ENCODE data around the gene CAPN14. TPM values are rescaled to one million over a fixed set of nuclear protein-coding genes. Genes with fewer than 3 reads are reported as not detected.

Gene CAPN14
- total RNA-seq, 4 donors from 2014 or later, result under 0.01 to 0.29 (median 0.14) TPM; not detected in 1

DNA sequence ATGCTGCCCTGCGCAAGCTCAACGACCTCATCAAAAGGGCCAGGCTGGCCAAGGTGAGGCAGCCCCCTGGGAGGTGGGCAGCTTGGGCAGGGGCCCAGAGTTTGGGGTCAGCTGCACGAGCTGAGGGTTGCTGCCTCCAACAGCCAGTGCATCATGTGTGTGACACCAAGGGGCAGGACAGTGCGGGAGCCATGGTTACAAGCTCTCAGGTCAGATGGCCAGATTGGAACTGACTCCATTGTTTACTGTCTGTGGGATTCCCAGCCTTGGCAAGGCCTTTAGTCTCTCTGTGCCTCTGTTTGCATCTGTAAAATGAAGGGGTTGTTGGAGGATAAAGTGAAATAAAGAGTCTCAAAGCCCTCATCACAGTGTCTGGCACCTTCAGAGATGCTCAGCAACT is 43.6 kb upstream of the CAPN14 start:
- intact Hi-C loops (cut with DNase I; ENCODE audit: low total_unique reads), result no loop called here
- Histone ChIP-seq H3K27ac (no peak overlapping the region), H3K27me3 (no peaks in the 10 kb centered on the region), H3K9me3 (no peaks in the 10 kb centered on the region), H3K4me1 (no peaks in the 10 kb centered on the region), H3K36me3 (no peaks in the 10 kb centered on the region), H3K4me3 (no peak overlapping the region)
- TF ChIP-seq, protein P1, sequence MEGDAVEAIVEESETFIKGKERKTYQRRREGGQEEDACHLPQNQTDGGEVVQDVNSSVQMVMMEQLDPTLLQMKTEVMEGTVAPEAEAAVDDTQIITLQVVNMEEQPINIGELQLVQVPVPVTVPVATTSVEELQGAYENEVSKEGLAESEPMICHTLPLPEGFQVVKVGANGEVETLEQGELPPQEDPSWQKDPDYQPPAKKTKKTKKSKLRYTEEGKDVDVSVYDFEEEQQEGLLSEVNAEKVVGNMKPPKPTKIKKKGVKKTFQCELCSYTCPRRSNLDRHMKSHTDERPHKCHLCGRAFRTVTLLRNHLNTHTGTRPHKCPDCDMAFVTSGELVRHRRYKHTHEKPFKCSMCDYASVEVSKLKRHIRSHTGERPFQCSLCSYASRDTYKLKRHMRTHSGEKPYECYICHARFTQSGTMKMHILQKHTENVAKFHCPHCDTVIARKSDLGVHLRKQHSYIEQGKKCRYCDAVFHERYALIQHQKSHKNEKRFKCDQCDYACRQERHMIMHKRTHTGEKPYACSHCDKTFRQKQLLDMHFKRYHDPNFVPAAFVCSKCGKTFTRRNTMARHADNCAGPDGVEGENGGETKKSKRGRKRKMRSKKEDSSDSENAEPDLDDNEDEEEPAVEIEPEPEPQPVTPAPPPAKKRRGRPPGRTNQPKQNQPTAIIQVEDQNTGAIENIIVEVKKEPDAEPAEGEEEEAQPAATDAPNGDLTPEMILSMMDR (IDR thresholded peaks at IDR 0.05), result no peak
- TF ChIP-seq POLR2A (IDR thresholded peaks at IDR 0.05), result no peak
- DNase-seq, result no peak

DNA sequence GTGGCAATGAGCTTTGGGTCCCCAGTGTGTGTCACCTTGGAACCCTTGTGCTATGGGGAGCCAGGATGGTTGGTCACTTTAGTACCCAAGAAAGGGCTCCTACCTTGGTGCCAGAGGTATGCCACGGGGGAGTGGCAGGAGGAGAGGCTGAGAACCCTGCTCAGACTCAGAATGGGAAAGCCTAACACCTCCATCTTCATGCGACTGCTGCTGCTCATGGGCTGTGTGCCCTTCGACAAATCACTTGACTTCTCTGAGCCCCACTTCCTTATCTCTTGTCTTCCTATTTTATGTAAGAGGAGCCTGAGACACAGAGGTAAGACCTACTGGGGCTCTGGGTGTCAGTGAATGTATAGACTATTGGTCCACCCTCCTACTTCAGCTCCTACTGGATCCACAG is 41.8 kb upstream of the CAPN14 start:
- intact Hi-C loops (cut with DNase I; ENCODE audit: low total_unique reads), result no loop called here
- Histone ChIP-seq H3K4me3 (no peak overlapping the region), H3K4me1 (no peaks in the 10 kb centered on the region), H3K27me3 (no peaks in the 10 kb centered on the region), H3K9me3 (no peaks in the 10 kb centered on the region), H3K36me3 (no peaks in the 10 kb centered on the region), H3K27ac (no peak overlapping the region)
- TF ChIP-seq, protein P1 (IDR thresholded peaks at IDR 0.05), result no peak
- no peak for TF ChIP-seq POLR2A (IDR thresholded peaks at IDR 0.05)
- no peak for DNase-seq

DNA sequence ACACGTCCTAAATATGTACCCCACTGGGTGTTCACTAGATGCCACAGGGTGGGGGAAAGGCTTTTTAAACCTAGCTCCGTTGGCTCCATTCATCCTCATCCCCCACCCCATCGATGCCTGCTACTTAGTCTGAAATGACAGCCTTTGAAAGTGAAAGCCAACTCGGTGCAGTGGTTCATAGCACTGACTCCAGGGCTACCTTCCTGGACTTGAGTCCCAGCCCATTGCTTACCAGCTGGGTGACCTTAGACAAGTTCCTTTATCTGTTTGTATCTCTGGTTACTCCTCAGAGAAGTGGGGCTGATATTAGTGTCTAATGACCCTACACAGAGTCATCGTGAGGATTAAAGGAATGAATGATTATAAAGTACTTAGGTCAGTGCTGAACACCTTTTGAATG is 41.0 kb upstream of the CAPN14 start:
- Histone ChIP-seq H3K27me3 (no peaks in the 10 kb centered on the region), H3K36me3 (no peaks in the 10 kb centered on the region), H3K4me1 (no peaks in the 10 kb centered on the region), H3K27ac (no peak overlapping the region), H3K9me3 (no peaks in the 10 kb centered on the region), H3K4me3 (no peak overlapping the region)
- no peak for TF ChIP-seq POLR2A (IDR thresholded peaks at IDR 0.05)
- TF ChIP-seq, protein P1 (IDR thresholded peaks at IDR 0.05), result no peak
- intact Hi-C loops (cut with DNase I; ENCODE audit: low total_unique reads), result no loop called here
- DNase-seq, result no peak

DNA sequence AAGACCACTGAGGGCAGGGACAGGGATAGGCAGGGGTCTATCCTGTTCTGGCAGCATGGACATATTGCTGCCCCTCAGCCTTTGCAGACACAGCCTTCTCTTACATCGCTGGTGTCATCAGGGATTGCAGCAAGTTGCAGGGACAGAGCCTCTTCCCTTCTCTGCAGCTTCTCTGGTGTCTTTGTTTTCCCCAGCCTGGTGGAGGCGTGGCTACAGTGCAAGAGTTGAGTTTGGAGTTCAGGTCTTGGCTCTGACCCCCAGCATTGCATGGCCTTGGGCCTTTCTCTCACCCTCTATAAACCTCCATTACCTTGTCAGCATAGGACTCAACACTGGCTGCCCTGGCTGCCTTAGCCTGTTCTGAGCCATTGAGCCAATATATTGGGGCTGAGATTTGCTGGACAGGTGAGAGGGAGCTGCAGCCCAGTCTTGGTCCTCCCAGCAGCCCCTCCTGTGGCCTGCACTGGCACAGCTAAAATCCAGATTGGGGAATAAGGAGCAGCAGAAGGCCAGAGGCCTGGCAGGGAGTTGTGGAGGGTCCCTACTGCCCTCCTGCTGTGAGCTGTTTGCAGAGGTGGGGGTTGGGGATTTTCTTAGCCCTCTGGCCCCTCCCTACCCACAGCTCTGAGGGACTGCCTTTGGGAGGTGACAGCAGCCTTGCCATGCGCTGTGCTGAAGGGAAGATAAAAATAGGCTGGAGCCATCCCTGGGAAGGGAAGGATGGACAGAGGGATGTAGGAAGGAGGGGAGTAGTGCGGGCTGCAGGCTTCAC is 39.5 kb upstream of the CAPN14 start:
- Histone ChIP-seq H3K4me3 (no peak overlapping the region), H3K27ac (no peak overlapping the region), H3K27me3 (no peaks in the 10 kb centered on the region), H3K36me3 (no peaks in the 10 kb centered on the region), H3K4me1 (no peaks in the 10 kb centered on the region), H3K9me3 (no peaks in the 10 kb centered on the region)
- intact Hi-C loops (cut with DNase I; ENCODE audit: low total_unique reads), result no loop called here
- DNase-seq, result no peak
- TF ChIP-seq, protein P1 (IDR thresholded peaks at IDR 0.05), result no peak
- TF ChIP-seq POLR2A (IDR thresholded peaks at IDR 0.05), result no peak

DNA sequence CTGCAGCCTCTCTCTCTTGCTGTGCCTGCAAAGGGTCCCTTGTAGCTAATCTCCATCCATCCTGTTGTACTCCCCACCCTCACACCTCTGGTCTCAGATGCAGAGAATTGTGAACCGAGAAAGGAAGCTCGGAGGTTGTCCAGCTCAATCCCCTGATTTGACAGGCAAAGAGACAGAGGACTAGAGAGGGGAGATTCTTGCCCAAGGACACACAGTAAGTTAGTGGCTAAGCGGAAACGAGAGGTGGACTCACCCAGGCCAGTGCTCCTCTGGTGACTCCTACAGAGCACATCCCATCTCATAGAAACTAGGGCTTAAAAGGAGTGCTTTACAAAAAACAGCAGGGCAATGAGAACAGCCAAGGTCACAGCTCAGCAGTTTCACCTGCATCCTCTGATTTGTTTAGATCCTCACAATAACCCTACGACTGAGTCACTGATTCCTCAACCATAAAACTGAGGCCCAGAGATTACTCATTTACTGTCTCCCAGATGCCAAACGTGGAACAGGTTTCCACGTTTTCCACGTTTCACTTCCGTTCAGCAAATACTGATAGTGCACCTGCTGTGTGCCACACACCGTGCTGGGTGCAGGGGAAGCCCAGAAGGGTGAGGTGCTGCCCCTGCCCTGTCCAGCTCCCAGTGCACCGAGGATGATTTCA is 38.7 kb upstream of the CAPN14 start:
- Histone ChIP-seq H3K4me1 (no peaks in the 10 kb centered on the region), H3K4me3 (no peak overlapping the region), H3K27ac (no peak overlapping the region), H3K27me3 (no peaks in the 10 kb centered on the region), H3K9me3 (no peaks in the 10 kb centered on the region), H3K36me3 (no peaks in the 10 kb centered on the region)
- TF ChIP-seq, protein P1 (IDR thresholded peaks at IDR 0.05), result no peak
- TF ChIP-seq POLR2A (IDR thresholded peaks at IDR 0.05), result no peak
- no peak for DNase-seq
- intact Hi-C loops (cut with DNase I; ENCODE audit: low total_unique reads), result no loop called here

All from uterus (tissue), 4 donors.